Subcutaneous abdominal adipose tissue (tissue), 5 donors: Measurements from ENCODE around the gene SIX1.

ENCODE experiments used
- H3K27ac ChIP-seq: one replicate; pipeline ENCODE4 v1.7.0; 2013; ENCODE audit warnings: low read depth, mild to moderate bottlenecking, inconsistent platforms, low read length, moderate library complexity
- H3K27me3 ChIP-seq, 5 donors: one replicate each; pipeline ENCODE4 v1.7.0; 2013; ENCODE audit warnings: low read length in 5 of 5, inconsistent platforms in 1 of 5; ENCODE audit not compliant: control insufficient read depth in 5 of 5, insufficient read depth in 4 of 5
- H3K36me3 ChIP-seq, 5 donors: one replicate each; pipeline ENCODE4 v1.7.0; 2013; ENCODE audit warnings: low read length in 5 of 5; ENCODE audit not compliant: control insufficient read depth in 5 of 5, insufficient read depth in 5 of 5
- H3K4me1 ChIP-seq, 5 donors: one replicate each; pipeline ENCODE4 v1.7.0; 2013; ENCODE audit warnings: low read length in 5 of 5, mild to moderate bottlenecking in 3 of 5, moderate library complexity in 1 of 5; ENCODE audit not compliant: control insufficient read depth in 5 of 5, insufficient read depth in 5 of 5
- H3K4me3 ChIP-seq, 5 donors: one replicate each; pipeline ENCODE4 v1.7.0; 2013; ENCODE audit warnings: low read length in 5 of 5, low read depth in 1 of 5
- H3K9ac ChIP-seq, 5 donors: one replicate each; pipeline ENCODE4 v1.7.0; 2013; ENCODE audit warnings: low read length in 5 of 5, mild to moderate bottlenecking in 4 of 5, moderate library complexity in 3 of 5
- H3K9me3 ChIP-seq, 5 donors: one replicate each; pipeline ENCODE4 v1.7.0; 2013; ENCODE audit warnings: low read length in 5 of 5; ENCODE audit not compliant: control insufficient read depth in 5 of 5
- donor health status: healthy.
- donor health status: healthy.
- donor health status: healthy.
- donor health status: healthy.
- donor health status: healthy.

SIX1 gene

DNA sequence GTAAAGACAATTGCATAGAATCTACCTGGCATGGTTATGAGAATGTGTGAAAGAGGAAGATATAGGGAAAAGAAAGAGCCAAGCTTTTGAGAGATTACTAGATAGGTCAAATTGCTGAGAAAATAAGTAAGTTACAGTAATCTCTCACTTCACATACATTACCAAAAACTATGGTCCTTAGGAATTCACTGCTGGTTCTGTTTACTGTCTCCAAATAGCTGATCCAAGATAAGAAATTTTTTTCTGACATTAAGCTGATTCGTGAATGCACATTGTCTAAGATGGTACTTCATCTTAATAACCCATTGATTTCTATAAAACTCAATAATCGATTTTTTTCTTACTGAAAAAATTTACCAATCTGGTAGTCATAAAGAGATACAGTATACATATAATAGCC, 17.4 kb downstream of the SIX1 start:
- H3K9me3 ChIP-seq: no peaks in the 10 kb centered on the region
- no peaks in the 10 kb centered on the region for H3K4me1 ChIP-seq
- H3K9ac ChIP-seq: no peak overlapping the region
- H3K4me3 ChIP-seq: no peak overlapping the region
- H3K36me3 ChIP-seq: no peaks in the 10 kb centered on the region
- H3K27me3 ChIP-seq: peaks cover 0 to 7% (median 0%) of the 10 kb centered on the region in 5 donors
- no peak overlapping the region for H3K27ac ChIP-seq

DNA sequence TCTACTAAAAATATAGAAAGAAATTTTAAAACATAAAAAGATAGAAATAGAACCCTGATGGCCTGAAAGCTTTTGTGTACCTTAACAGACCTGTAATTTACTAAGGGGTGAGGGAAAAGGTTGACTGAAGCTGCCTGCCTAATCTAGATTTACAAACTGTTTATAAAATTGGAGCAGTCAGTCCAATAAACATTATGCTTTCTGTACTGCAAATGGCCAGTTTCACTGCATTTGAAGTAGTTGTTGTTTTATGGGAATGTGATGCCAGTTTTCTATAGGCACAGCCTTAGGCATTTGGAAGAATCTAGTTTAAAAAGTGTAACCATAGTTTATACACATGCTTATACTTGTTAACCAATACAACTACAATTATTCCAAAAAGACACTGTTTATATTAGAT, 19.1 kb downstream of the SIX1 start:
- H3K9ac ChIP-seq: no peak overlapping the region
- no peaks in the 10 kb centered on the region for H3K27me3 ChIP-seq
- H3K36me3 ChIP-seq: no peaks in the 10 kb centered on the region
- H3K4me3 ChIP-seq: no peak overlapping the region
- H3K9me3 ChIP-seq: no peaks in the 10 kb centered on the region
- H3K27ac ChIP-seq: no peak overlapping the region
- H3K4me1 ChIP-seq: peaks cover 0 to 2% (median 2%) of the 10 kb centered on the region in 5 donors

DNA sequence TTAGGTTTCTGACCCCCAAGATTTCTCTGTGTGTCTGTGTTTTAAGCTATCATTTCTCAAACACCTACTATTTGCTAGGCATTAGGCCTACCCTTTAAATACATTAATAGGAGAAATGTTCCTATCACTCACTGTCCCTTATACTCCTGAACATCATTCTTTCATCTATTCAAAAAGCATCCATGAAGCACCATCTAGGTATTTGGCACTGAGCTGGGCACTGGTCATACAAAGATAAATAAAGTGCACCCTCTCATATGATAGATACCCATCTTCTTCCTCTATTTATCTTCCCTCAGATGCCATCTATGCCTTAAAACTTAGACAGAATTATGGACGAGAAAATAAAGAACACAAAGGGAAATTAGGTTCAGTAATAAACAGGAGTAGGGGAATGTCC, 20.4 kb downstream of the SIX1 start:
- Histone ChIP-seq H3K4me3 (no peak overlapping the region), H3K4me1 (peaks cover 0 to 6% (median 5%) of the 10 kb centered on the region in 5 donors), H3K9me3 (no peaks in the 10 kb centered on the region), H3K36me3 (no peaks in the 10 kb centered on the region), H3K9ac (no peak overlapping the region), H3K27ac (no peak overlapping the region), H3K27me3 (no peaks in the 10 kb centered on the region)

DNA sequence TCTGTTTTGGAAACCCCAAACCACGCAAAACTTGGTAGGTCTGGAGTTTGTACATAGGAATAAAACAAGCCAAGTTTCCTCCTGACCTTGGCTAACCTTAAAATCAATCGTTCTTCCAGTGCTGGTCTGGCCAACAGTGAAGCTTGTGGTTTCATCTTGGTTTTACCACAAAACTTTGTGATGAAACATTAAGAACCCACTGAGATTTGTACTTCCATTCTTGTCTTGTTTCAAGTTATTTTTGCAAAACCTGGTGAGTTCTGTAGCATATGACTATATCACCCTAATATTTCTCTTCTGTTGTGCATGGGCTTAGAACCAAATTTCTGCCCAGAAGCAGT, 26.4 kb downstream of the SIX1 start:
- H3K9me3 ChIP-seq: no peaks in the 10 kb centered on the region
- no peaks in the 10 kb centered on the region for H3K36me3 ChIP-seq
- H3K4me3 ChIP-seq: no peak overlapping the region
- no peak overlapping the region for H3K9ac ChIP-seq
- no peaks in the 10 kb centered on the region for H3K27me3 ChIP-seq
- peak overlapping the region; percentile 81 for H3K27ac ChIP-seq
- H3K4me1 ChIP-seq: peaks cover 0 to 29% (median 25%) of the 10 kb centered on the region in 5 donors

DNA sequence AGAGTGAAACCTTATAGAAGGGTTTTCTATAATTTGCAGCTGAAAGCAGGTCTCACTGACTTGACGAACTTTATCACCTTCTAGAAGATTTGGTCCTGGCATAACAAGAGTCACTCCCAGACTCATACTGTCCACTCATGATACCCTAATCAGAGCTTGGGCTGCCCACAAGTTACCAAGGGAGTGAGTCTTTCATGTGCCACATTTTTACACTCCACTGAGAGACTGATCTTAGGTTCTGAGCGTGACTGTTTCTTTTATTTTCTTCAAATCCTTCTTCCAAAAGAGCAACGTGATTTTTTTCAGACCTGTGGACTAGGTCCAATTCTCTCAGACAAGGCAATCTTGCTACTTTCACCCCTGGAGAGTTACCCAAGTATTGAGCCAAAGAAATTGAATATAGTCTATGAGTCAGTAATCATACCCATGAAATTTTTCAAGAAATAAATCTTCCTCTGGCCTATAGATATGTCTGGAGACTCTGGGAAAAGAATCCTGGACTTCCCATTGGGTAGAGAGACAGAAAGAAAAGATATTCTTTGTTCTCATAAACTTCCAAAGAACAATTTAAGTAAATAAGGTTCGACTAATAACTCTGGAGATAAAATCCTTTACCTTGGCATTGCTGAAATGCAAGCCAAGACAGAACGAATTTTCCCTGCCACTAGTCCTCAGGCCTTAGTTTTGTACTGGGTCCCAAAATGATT, 26.9 kb downstream of the SIX1 start:
- H3K4me1 ChIP-seq: peaks cover 0 to 29% (median 25%) of the 10 kb centered on the region in 5 donors
- no peaks in the 10 kb centered on the region for H3K9me3 ChIP-seq
- H3K27ac ChIP-seq: peak overlapping the region; percentile 81
- H3K36me3 ChIP-seq: no peaks in the 10 kb centered on the region
- H3K4me3 ChIP-seq: no peak overlapping the region
- no peak overlapping the region for H3K9ac ChIP-seq
- no peaks in the 10 kb centered on the region for H3K27me3 ChIP-seq

DNA sequence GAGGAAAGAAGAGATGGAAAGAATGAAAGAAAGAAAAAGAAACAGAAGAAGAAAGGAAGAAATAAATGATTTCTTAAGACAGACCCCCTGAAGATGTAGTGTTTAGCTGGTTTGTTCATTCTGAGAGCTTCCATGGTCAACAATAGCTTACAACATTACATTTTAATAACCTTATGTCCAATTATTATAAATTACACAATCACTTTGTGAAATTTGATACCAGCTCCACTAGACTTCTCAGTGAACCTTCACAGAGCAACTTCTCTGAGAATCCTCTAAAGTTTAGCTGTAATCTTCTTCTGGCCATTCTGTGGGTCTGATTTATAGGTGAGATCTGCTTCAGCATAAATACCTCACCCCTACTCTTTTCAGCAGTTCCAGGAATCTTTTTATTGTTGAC, 27.9 kb downstream of the SIX1 start:
- no peaks in the 10 kb centered on the region for H3K9me3 ChIP-seq
- H3K27ac ChIP-seq: peak overlapping the region; percentile 81
- no peak overlapping the region for H3K9ac ChIP-seq
- H3K27me3 ChIP-seq: no peaks in the 10 kb centered on the region
- no peaks in the 10 kb centered on the region for H3K36me3 ChIP-seq
- peaks cover 0 to 35% (median 31%) of the 10 kb centered on the region in 5 donors for H3K4me1 ChIP-seq
- H3K4me3 ChIP-seq: no peak overlapping the region

DNA sequence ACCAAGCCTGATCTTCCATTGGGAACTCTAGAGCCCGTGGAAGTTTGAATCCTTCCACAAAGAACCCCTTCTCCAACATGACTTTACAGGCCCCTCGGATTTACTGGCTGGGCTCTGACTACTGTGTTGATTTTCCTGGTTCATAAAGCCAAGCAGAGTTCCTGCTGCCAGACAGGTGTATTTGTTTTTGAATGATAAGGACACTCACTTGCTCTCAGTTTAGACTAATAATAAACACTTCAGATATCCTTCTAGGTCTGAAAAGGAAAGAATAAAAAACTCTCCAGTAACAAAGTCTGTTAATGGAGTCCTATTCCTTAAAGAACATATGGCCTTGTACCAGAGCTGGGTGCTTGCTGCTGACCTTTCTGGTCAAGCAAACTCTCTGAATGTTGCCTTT, 31.0 kb downstream of the SIX1 start:
- Histone ChIP-seq H3K9ac (no peak overlapping the region), H3K27ac (no peak overlapping the region)

DNA sequence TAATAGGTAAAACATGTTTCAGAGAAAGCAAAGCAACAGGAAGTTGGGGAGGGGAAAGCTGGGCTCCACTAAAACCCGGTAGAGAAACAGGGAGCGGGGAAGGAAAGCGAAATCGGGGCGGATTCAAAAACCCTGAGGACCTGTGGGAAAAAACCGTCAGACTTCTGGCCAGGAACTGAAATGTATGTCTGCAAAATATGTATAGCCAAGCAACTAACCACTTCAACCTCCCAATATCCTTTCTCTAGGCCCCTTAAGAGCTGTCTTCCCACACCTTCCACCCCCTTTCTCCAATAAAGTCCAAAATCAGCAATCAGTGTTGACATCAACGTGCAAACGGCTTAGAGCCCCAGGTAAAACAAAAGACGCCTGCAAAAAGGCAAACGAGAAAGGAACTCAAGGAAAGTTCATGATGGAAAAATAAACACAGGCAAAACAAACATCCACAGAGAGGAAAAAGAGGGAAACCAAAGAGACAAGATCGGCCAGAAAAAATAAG, 32.8 kb downstream of the SIX1 start:
- H3K27me3 ChIP-seq: no peaks in the 10 kb centered on the region
- H3K4me3 ChIP-seq: peak overlapping the region in 1 of 5 donors; percentile 19
- no peaks in the 10 kb centered on the region for H3K36me3 ChIP-seq
- H3K9ac ChIP-seq: no peak overlapping the region
- H3K4me1 ChIP-seq: peaks cover 0 to 14% (median 12%) of the 10 kb centered on the region in 5 donors
- H3K9me3 ChIP-seq: no peaks in the 10 kb centered on the region
- no peak overlapping the region for H3K27ac ChIP-seq

More for the DNA sequence above, 31.0 kb downstream of the SIX1 start:
- Histone ChIP-seq H3K9me3 (no peaks in the 10 kb centered on the region), H3K36me3 (no peaks in the 10 kb centered on the region), H3K4me1 (peaks cover 0 to 30% (median 29%) of the 10 kb centered on the region in 5 donors), H3K4me3 (no peak overlapping the region), H3K27me3 (no peaks in the 10 kb centered on the region)

DNA sequence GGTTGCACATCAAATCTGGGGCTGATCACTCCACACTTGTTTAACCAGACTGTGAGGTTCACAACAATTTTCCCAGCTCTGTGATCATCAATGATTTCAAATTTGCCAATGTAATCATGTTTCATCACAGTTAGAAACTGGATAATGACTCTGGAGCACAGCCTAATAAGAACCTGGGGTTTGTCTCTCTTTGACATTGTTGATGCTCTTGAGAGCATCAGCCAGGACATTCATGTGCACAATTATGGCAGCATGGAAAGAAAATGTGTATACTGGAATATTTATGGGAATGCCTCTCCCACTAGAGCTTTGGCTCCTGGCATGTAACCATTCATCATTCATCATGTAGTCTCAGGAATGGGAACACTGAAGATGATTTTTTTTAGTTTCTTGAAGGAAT, 47.0 kb downstream of the SIX1 start:
- no peak overlapping the region for H3K9ac ChIP-seq
- no peak overlapping the region for H3K4me3 ChIP-seq
- no peaks in the 10 kb centered on the region for H3K36me3 ChIP-seq
- H3K27ac ChIP-seq: no peak overlapping the region
- H3K4me1 ChIP-seq: no peaks in the 10 kb centered on the region
- no peaks in the 10 kb centered on the region for H3K27me3 ChIP-seq
- H3K9me3 ChIP-seq: no peaks in the 10 kb centered on the region

DNA sequence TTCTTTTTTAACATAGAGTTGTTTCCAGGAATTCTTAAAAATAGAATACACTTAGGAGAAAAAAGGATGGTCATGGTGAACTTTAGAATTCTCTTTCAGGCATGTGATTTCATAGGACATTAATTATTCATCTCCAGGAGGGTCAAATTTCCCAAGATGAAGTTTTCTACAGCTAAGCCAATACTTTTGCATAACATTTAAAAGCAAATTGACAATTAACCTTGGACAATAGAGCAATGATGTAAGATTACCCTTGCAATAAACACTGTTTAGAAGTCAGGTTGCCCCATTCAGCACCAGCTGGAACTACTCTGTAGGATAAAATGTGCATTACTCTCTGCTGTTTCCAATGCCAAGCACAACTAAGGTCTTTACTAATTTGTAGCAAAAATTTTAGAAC, 49.5 kb downstream of the SIX1 start:
- no peaks in the 10 kb centered on the region for H3K36me3 ChIP-seq
- H3K27me3 ChIP-seq: no peaks in the 10 kb centered on the region
- no peak overlapping the region for H3K27ac ChIP-seq
- no peak overlapping the region for H3K4me3 ChIP-seq
- no peaks in the 10 kb centered on the region for H3K4me1 ChIP-seq
- H3K9ac ChIP-seq: no peak overlapping the region
- no peaks in the 10 kb centered on the region for H3K9me3 ChIP-seq
